HL-60 (cell line): Measurements from ENCODE around the gene IMMP2L.

ENCODE experiments used
- DNase-seq, 2 experiments: peaks; one replicate each; pipeline ENCODE4 v3.0.0-alpha.2; 2010 to 2020; ENCODE audit warnings: low read depth in 1 of 2, low spot score in 1 of 2
- H3K27ac ChIP-seq: fragments of 250-450 bp; sonication (Bioruptor Pico); replicated peaks from 2 replicates; pipeline ENCODE4 v1.5.1; 2020; ENCODE audit warnings: mild to moderate bottlenecking, moderate library complexity
- H3K27me3 ChIP-seq: fragments of 250-450 bp; sonication (Bioruptor Pico); 2 replicates; pipeline ENCODE4 v1.5.1; 2021; ENCODE audit warnings: mild to moderate bottlenecking, moderate library complexity; ENCODE audit not compliant: insufficient read depth, poor library complexity, severe bottlenecking
- H3K4me3 ChIP-seq: replicated peaks from 2 replicates; pipeline ENCODE4 v1.5.1; 2011; ENCODE audit warnings: mild to moderate bottlenecking, control low read depth, low read length; ENCODE audit not compliant: insufficient read depth
- GABPA ChIP-seq: IDR thresholded peaks from 2 replicates; pipeline ENCODE4 v1.6.1; 2012; ENCODE audit warnings: low read depth
- POLR2AphosphoS5 ChIP-seq: IDR thresholded peaks from 2 replicates; pipeline ENCODE4 v1.6.1; 2012; ENCODE audit warnings: low read depth
- SPI1 ChIP-seq: IDR thresholded peaks from 2 replicates; pipeline ENCODE4 v1.6.1; 2012; ENCODE audit warnings: low read depth, mild to moderate bottlenecking, borderline replicate concordance
- TF ChIP-seq, protein P1 (sequence below): IDR thresholded peaks from one replicate; pipeline ENCODE4 v1.5.1; 2011; ENCODE audit warnings: low read length, control low read depth, inconsistent platforms; ENCODE audit not compliant: insufficient read depth
- TF ChIP-seq, protein P2 (sequence below): IDR thresholded peaks from 2 replicates; pipeline ENCODE4 v1.6.1; 2012; ENCODE audit warnings: low read depth; ENCODE audit not compliant: insufficient replicate concordance

Gene IMMP2L

DNA sequence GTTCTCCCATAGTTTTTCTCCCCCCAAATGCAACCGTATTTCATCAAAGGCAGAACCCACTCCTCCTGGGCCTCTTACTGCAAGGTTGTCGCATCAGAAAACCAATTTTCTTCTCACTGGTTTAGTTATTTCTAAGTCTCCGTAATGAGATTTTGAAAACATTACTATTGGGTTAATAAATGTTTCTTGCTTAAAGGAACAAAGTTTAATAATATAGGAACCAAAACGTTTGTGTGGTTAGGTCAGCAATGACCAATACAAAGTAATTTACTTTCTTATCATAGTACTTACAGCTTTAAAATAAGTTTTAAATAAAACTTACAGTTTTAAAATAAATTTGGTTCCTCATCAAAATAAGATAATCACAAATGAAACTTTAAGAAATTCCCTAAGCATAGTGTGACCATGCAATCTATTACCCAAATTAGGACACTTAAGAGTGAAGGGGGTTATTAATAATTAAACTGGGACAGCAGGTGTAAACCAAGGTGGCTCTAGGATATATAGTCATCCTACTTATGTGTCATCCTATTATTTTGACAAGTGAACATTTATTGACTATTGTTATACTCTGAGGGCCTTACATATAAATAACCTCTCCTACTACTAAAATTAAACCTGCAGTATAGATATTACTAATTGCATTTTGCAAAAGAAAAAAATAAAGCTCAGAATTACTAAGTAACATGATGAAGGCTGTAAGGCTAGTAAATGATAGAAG is 886.7 kb downstream of the IMMP2L start:
- Histone ChIP-seq H3K27ac (no peak overlapping the region), H3K4me3 (no peak overlapping the region), H3K27me3 (no peaks in the 10 kb centered on the region)
- DNase-seq = no peak
- TF ChIP-seq, protein P1, sequence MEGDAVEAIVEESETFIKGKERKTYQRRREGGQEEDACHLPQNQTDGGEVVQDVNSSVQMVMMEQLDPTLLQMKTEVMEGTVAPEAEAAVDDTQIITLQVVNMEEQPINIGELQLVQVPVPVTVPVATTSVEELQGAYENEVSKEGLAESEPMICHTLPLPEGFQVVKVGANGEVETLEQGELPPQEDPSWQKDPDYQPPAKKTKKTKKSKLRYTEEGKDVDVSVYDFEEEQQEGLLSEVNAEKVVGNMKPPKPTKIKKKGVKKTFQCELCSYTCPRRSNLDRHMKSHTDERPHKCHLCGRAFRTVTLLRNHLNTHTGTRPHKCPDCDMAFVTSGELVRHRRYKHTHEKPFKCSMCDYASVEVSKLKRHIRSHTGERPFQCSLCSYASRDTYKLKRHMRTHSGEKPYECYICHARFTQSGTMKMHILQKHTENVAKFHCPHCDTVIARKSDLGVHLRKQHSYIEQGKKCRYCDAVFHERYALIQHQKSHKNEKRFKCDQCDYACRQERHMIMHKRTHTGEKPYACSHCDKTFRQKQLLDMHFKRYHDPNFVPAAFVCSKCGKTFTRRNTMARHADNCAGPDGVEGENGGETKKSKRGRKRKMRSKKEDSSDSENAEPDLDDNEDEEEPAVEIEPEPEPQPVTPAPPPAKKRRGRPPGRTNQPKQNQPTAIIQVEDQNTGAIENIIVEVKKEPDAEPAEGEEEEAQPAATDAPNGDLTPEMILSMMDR = no peak
- TF ChIP-seq POLR2AphosphoS5 (no peak), SPI1 (no peak), GABPA (no peak)
- TF ChIP-seq, protein P2, sequence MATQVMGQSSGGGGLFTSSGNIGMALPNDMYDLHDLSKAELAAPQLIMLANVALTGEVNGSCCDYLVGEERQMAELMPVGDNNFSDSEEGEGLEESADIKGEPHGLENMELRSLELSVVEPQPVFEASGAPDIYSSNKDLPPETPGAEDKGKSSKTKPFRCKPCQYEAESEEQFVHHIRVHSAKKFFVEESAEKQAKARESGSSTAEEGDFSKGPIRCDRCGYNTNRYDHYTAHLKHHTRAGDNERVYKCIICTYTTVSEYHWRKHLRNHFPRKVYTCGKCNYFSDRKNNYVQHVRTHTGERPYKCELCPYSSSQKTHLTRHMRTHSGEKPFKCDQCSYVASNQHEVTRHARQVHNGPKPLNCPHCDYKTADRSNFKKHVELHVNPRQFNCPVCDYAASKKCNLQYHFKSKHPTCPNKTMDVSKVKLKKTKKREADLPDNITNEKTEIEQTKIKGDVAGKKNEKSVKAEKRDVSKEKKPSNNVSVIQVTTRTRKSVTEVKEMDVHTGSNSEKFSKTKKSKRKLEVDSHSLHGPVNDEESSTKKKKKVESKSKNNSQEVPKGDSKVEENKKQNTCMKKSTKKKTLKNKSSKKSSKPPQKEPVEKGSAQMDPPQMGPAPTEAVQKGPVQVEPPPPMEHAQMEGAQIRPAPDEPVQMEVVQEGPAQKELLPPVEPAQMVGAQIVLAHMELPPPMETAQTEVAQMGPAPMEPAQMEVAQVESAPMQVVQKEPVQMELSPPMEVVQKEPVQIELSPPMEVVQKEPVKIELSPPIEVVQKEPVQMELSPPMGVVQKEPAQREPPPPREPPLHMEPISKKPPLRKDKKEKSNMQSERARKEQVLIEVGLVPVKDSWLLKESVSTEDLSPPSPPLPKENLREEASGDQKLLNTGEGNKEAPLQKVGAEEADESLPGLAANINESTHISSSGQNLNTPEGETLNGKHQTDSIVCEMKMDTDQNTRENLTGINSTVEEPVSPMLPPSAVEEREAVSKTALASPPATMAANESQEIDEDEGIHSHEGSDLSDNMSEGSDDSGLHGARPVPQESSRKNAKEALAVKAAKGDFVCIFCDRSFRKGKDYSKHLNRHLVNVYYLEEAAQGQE = no peak

DNA sequence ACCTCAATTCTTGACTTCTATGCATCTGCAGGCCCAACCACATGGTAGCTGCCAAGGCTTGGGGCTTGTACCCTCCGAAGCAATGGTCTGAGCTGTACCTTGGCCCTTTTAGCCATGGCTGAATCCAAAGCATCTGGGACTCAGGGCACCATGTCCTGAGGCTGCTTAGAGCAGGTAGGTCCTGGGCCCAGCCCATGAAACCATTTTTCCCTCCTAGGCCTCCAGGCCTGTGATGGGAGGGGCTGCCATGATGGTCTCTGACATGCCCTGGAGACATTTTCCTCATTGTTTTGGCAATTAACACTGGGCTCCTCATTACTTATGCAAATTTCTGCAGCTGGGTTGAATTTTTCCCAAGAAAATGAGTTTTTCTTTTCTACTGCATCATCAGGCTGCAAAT is 889.1 kb downstream of the IMMP2L start:
- H3K4me3 ChIP-seq = no peak overlapping the region
- no peak for DNase-seq
- TF ChIP-seq POLR2AphosphoS5 (no peak), SPI1 (no peak), GABPA (no peak)
- TF ChIP-seq, protein P1 = no peak
- TF ChIP-seq, protein P2 = no peak
- no peak overlapping the region for H3K27ac ChIP-seq
- H3K27me3 ChIP-seq = no peaks in the 10 kb centered on the region

DNA sequence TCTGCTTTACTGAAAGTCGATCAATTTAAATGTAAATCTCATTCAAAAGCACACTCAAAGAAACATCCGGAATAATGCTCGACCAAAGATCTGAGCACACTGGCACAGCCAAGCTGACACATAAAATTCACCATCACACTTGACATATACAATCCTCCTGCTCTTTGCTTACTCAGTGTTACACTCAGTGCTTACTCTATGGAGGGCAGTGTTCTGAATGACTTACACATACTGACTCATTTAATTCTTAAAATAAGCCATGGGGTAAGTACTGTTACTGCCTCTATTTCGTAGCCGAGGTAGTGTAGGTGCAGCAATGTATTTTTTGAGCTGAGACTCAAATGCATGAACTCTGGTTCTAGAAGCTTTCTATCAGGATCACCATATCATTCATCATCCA is 892.9 kb downstream of the IMMP2L start:
- no peak overlapping the region for H3K27ac ChIP-seq
- no peaks in the 10 kb centered on the region for H3K27me3 ChIP-seq
- TF ChIP-seq GABPA (no peak), POLR2AphosphoS5 (no peak), SPI1 (no peak)
- TF ChIP-seq, protein P2 = no peak
- TF ChIP-seq, protein P1 = no peak
- H3K4me3 ChIP-seq = no peak overlapping the region
- no peak for DNase-seq
